WTC11 (cell line): ENCODE data around the gene RTP2. TPM values are rescaled to one million over a fixed set of nuclear protein-coding genes. Genes with fewer than 3 reads are reported as not detected.

Experiments used
- ATAC-seq: fragments of 200-7000 bp; cut with Tn5 transposase; 2 replicates; pipeline ENCODE4 v1.10.0; 2021; ENCODE audit warnings: mild to moderate bottlenecking, moderate library complexity
- CTCF ChIA-PET: fragments of 300-600 bp; sonication (Branson Sonifier 250); formaldehyde crosslinking; loops from one replicate; lab custom pipeline; 2021; ENCODE audit warnings: antibody characterized with exemption; lab: Charles Lee
- POLR2A ChIA-PET: fragments of 350-600 bp; sonication (Branson Sonifier 250); formaldehyde crosslinking; loops from one replicate; lab custom pipeline; 2021; ENCODE audit warnings: antibody characterized with exemption; lab: Charles Lee
- DNase-seq: peaks from one replicate; pipeline ENCODE4 v3.0.0; 2021; ENCODE audit warnings: low spot score
- H3K27ac Mint-ChIP-seq: 2 replicates; pipeline ENCODE4 v1.8.0; 2021; ENCODE audit warnings: mixed read lengths
- H3K27me3 Mint-ChIP-seq: 2 replicates; pipeline ENCODE4 v1.8.0; 2021; ENCODE audit warnings: low read depth, mild to moderate bottlenecking, moderate library complexity, mixed read lengths
- H3K36me3 Mint-ChIP-seq: 2 replicates; pipeline ENCODE4 v1.8.0; 2021; ENCODE audit warnings: mixed read lengths
- H3K4me1 Mint-ChIP-seq: 2 replicates; pipeline ENCODE4 v1.8.0; 2022; ENCODE audit warnings: mixed read lengths
- H3K4me3 Mint-ChIP-seq: 2 replicates; pipeline ENCODE4 v1.8.0; 2021; ENCODE audit warnings: mild to moderate bottlenecking, moderate library complexity, mixed read lengths
- H3K9me3 Mint-ChIP-seq: 2 replicates; pipeline ENCODE4 v1.8.0; 2021; ENCODE audit warnings: mixed read lengths
- AFF4 ChIP-seq: sonication (generic); formaldehyde crosslinking; IDR thresholded peaks from 2 replicates; pipeline ENCODE4 v1.8.1; 2023; ENCODE audit warnings: mild to moderate bottlenecking, missing genetic modification reagents, borderline replicate concordance
- CBFB ChIP-seq: sonication (generic); formaldehyde crosslinking; IDR thresholded peaks from 2 replicates; pipeline ENCODE4 v1.8.1; 2022; ENCODE audit warnings: mild to moderate bottlenecking, low read depth, missing genetic modification reagents
- EMX1 ChIP-seq: fragments of 250-450 bp; sonication (Bioruptor Pico); IDR thresholded peaks from 2 replicates; pipeline ENCODE4 v1.8.0; 2021; ENCODE audit warnings: mild to moderate bottlenecking
- FOXJ3 ChIP-seq: sonication (generic); formaldehyde crosslinking; IDR thresholded peaks from 2 replicates; pipeline ENCODE4 v1.9.0; 2021; ENCODE audit warnings: missing genetic modification reagents, mild to moderate bottlenecking, borderline replicate concordance
- GRHL2 ChIP-seq: fragments of 250-450 bp; sonication (Bioruptor Pico); IDR thresholded peaks from 2 replicates; pipeline ENCODE4 v1.8.0; 2022; ENCODE audit warnings: mild to moderate bottlenecking, moderate library complexity; ENCODE audit not compliant: insufficient replicate concordance, severe bottlenecking
- HMGA2 ChIP-seq: fragments of 250-450 bp; sonication (Bioruptor Pico); IDR thresholded peaks from 2 replicates; pipeline ENCODE4 v1.4.0; 2021; ENCODE audit warnings: mild to moderate bottlenecking, moderate library complexity
- IRF2 ChIP-seq: sonication (generic); formaldehyde crosslinking; IDR thresholded peaks from 2 replicates; pipeline ENCODE4 v1.8.0; 2022; ENCODE audit warnings: low read depth, missing genetic modification reagents, borderline replicate concordance
- JAZF1 ChIP-seq: fragments of 250-450 bp; sonication (Bioruptor Pico); IDR thresholded peaks from 2 replicates; pipeline ENCODE4 v1.9.0; 2021; ENCODE audit warnings: moderate library complexity, mild to moderate bottlenecking, inconsistent platforms
- JUN ChIP-seq: sonication (generic); formaldehyde crosslinking; IDR thresholded peaks from 2 replicates; pipeline ENCODE4 v1.8.0; 2023; ENCODE audit warnings: mild to moderate bottlenecking, missing genetic modification reagents
- MLX ChIP-seq: sonication (generic); formaldehyde crosslinking; IDR thresholded peaks from 2 replicates; pipeline ENCODE4 v1.8.1; 2023; ENCODE audit warnings: mild to moderate bottlenecking, missing genetic modification reagents, moderate library complexity
- OVOL2 ChIP-seq: fragments of 250-450 bp; sonication (Bioruptor Pico); IDR thresholded peaks from 2 replicates; pipeline ENCODE4 v1.9.0; 2021; ENCODE audit warnings: mild to moderate bottlenecking, borderline replicate concordance
- SMAD3 ChIP-seq: sonication (generic); formaldehyde crosslinking; IDR thresholded peaks from 2 replicates; pipeline ENCODE4 v1.8.0; 2022; ENCODE audit warnings: missing genetic modification reagents, mild to moderate bottlenecking, borderline replicate concordance
- SP1 ChIP-seq: sonication (generic); formaldehyde crosslinking; conservative IDR thresholded peaks from 2 replicates; pipeline ENCODE4 v1.8.1; 2022; ENCODE audit warnings: missing genetic modification reagents
- ZMAT4 ChIP-seq: fragments of 250-450 bp; sonication (Bioruptor Pico); IDR thresholded peaks from 2 replicates; pipeline ENCODE4 v1.9.0; 2021; ENCODE audit warnings: mild to moderate bottlenecking
- ZNF138 ChIP-seq: sonication (generic); formaldehyde crosslinking; conservative IDR thresholded peaks from 2 replicates; pipeline ENCODE4 v1.8.1; 2022; ENCODE audit warnings: mild to moderate bottlenecking, moderate library complexity, missing genetic modification reagents
- ZNF232 ChIP-seq: sonication (generic); formaldehyde crosslinking; IDR thresholded peaks from 2 replicates; pipeline ENCODE4 v1.8.0; 2022; ENCODE audit warnings: mild to moderate bottlenecking, missing genetic modification reagents
- ZNF416 ChIP-seq: fragments of 250-450 bp; sonication (Bioruptor Pico); IDR thresholded peaks from 2 replicates; pipeline ENCODE4 v1.9.0; 2021; ENCODE audit warnings: mild to moderate bottlenecking, inconsistent platforms
- ZSCAN18 ChIP-seq: fragments of 250-450 bp; sonication (Bioruptor Pico); IDR thresholded peaks from 2 replicates; pipeline ENCODE4 v2.1.2; 2022; ENCODE audit warnings: mild to moderate bottlenecking, moderate library complexity
- total RNA-seq: library from RNA; stranded (reverse); gene quantifications from 3 replicates; pipeline ENCODE4 v1.2.3, GENCODE V29; 2021
- TF ChIP-seq, protein P1 (sequence below): fragments of 250-450 bp; sonication (Bioruptor Pico); IDR thresholded peaks from 2 replicates; pipeline ENCODE4 v1.8.0; 2021; ENCODE audit warnings: mild to moderate bottlenecking
- TF ChIP-seq, protein P2 (sequence below): sonication (generic); formaldehyde crosslinking; IDR thresholded peaks from 2 replicates; pipeline ENCODE4 v1.8.0; 2022; ENCODE audit warnings: mild to moderate bottlenecking, missing genetic modification reagents
- TF ChIP-seq, protein P3 (sequence below): sonication (generic); formaldehyde crosslinking; IDR thresholded peaks from 2 replicates; pipeline ENCODE4 v1.8.0; 2022; ENCODE audit warnings: mild to moderate bottlenecking, missing genetic modification reagents
- TF ChIP-seq, protein P4 (sequence below): sonication (generic); formaldehyde crosslinking; conservative IDR thresholded peaks from 2 replicates; pipeline ENCODE4 v1.8.1; 2023; ENCODE audit warnings: mild to moderate bottlenecking, low read depth, missing genetic modification reagents, moderate library complexity

Gene RTP2
- total RNA-seq, 1 experiment from 2014 or later, result not detected

DNA sequence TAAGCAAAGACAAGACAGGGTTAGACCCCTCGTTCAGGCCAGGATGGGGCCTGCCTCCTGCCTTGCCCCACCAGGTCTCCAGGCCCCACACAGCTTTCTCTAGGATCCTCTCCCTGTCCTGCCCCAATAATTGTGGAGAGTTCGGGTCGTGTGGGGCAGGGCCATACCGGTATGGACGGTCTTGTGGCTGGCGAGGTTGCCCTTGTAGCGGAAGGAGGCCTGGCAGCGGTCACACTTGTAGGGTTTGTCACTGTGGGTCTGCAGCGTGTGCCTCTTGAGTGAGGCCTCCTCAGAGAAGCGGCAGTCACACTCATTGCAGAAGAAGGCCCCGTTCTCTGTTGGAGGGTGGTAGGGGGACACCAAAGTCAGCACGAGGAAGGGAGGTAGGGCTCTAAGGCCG, 24.2 kb upstream of the RTP2 start (continued):
- no peak for TF ChIP-seq JUN (CRISPR knock-in tag)

- Mint-ChIP-seq H3K27ac (no peak overlapping the region), H3K36me3 (peaks cover 86% of the 10 kb centered on the region), H3K27me3 (no peaks in the 10 kb centered on the region), H3K9me3 (no peaks in the 10 kb centered on the region), H3K4me1 (peaks cover 12% of the 10 kb centered on the region), H3K4me3 (no peak overlapping the region)
- POLR2A ChIA-PET, result interaction anchor here (1.2 kb wide), 1 partner anchor 11 kb away, joined by 6 read pairs; no protein-coding TSS in a partner anchor
- no peak for DNase-seq
- TF ChIP-seq ZNF138, result no peak
- no peak for TF ChIP-seq ZNF232
- TF ChIP-seq JAZF1 (CRISPR knock-in tag), result no peak
- TF ChIP-seq AFF4, result no peak
- CTCF ChIA-PET, result no interaction called here
- no peak for ATAC-seq
Observed at GRCh38 chr3:187725653-187726370, 23.5 kb upstream of the RTP2 start.

DNA sequence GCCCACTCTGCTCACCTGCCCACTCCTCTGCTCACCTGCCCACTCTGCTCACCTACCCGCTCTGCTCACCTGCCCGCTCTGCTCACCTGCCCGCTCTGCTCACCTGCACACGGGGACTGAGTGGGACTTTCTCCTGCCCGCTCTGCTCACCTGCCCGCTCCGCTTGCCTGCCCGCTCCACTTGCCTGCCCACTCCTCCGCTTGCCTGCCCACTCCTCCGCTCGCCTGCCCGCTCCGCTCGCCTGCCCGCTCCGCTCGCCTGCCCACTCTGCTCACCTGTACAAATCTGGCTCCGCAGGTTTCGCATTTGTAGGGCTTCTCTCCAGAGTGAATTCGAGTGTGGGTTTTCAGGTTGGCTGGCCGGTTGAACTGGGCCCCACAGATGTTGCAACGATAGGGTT, 22.9 kb upstream of the RTP2 start:
- Mint-ChIP-seq H3K27ac (no peak overlapping the region), H3K4me1 (peaks cover 15% of the 10 kb centered on the region), H3K36me3 (peaks cover 84% of the 10 kb centered on the region), H3K9me3 (no peaks in the 10 kb centered on the region), H3K4me3 (no peak overlapping the region), H3K27me3 (no peaks in the 10 kb centered on the region)
- ChIA-PET CTCF (no interaction called here), POLR2A (interaction anchor here (1.2 kb wide), 1 partner anchor 12 kb away, joined by 6 read pairs; no protein-coding TSS in a partner anchor)
- DNase-seq (no peak), ATAC-seq (no peak)
- TF ChIP-seq ZNF232 (no peak), ZMAT4 (no peak), SP1 (CRISPR knock-in tag) (no peak), CBFB (CRISPR knock-in tag) (no peak), SMAD3 (no peak), EMX1 (CRISPR knock-in tag) (no peak), MLX (no peak), FOXJ3 (CRISPR knock-in tag) (no peak), IRF2 (CRISPR knock-in tag) (no peak), GRHL2 (no peak), ZSCAN18 (CRISPR knock-in tag) (no peak), ZNF416 (no peak), OVOL2 (no peak), HMGA2 (CRISPR knock-in tag) (no peak)
- TF ChIP-seq, protein P1, sequence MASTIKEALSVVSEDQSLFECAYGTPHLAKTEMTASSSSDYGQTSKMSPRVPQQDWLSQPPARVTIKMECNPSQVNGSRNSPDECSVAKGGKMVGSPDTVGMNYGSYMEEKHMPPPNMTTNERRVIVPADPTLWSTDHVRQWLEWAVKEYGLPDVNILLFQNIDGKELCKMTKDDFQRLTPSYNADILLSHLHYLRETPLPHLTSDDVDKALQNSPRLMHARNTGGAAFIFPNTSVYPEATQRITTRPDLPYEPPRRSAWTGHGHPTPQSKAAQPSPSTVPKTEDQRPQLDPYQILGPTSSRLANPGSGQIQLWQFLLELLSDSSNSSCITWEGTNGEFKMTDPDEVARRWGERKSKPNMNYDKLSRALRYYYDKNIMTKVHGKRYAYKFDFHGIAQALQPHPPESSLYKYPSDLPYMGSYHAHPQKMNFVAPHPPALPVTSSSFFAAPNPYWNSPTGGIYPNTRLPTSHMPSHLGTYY (CRISPR knock-in tag), result no peak
- TF ChIP-seq, protein P2, sequence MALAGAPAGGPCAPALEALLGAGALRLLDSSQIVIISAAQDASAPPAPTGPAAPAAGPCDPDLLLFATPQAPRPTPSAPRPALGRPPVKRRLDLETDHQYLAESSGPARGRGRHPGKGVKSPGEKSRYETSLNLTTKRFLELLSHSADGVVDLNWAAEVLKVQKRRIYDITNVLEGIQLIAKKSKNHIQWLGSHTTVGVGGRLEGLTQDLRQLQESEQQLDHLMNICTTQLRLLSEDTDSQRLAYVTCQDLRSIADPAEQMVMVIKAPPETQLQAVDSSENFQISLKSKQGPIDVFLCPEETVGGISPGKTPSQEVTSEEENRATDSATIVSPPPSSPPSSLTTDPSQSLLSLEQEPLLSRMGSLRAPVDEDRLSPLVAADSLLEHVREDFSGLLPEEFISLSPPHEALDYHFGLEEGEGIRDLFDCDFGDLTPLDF (CRISPR knock-in tag), result no peak
- TF ChIP-seq, protein P3, sequence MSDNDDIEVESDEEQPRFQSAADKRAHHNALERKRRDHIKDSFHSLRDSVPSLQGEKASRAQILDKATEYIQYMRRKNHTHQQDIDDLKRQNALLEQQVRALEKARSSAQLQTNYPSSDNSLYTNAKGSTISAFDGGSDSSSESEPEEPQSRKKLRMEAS, result no peak
- TF ChIP-seq, protein P4, sequence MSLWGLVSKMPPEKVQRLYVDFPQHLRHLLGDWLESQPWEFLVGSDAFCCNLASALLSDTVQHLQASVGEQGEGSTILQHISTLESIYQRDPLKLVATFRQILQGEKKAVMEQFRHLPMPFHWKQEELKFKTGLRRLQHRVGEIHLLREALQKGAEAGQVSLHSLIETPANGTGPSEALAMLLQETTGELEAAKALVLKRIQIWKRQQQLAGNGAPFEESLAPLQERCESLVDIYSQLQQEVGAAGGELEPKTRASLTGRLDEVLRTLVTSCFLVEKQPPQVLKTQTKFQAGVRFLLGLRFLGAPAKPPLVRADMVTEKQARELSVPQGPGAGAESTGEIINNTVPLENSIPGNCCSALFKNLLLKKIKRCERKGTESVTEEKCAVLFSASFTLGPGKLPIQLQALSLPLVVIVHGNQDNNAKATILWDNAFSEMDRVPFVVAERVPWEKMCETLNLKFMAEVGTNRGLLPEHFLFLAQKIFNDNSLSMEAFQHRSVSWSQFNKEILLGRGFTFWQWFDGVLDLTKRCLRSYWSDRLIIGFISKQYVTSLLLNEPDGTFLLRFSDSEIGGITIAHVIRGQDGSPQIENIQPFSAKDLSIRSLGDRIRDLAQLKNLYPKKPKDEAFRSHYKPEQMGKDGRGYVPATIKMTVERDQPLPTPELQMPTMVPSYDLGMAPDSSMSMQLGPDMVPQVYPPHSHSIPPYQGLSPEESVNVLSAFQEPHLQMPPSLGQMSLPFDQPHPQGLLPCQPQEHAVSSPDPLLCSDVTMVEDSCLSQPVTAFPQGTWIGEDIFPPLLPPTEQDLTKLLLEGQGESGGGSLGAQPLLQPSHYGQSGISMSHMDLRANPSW (CRISPR knock-in tag), result no peak
